HepG2 (cell line): Measurements from ENCODE around the gene BST2. TPM values are rescaled to one million over a fixed set of nuclear protein-coding genes. Genes with fewer than 3 reads are reported as not detected.

Experiments used
- ATAC-seq: fragments of 200-7000 bp; cut with Tn5 transposase; 3 replicates; pipeline ENCODE4 v1.9.1; 2020; ENCODE audit warnings: mild to moderate bottlenecking, moderate library complexity
- BruUV-seq: library from RNA; stranded (reverse); fragments of 400-500 nt; replicated peaks from 2 replicates; lab custom pipeline; 2021; lab: Mats Ljungman, UMichigan
- CTCF ChIA-PET: fragments of 300-600 bp; formaldehyde crosslinking; extraction: SDS; loops from one replicate; lab custom pipeline; 2021; ENCODE audit warnings: low total read pairs, inconsistent platforms, low intra/inter-chr PET ratio; lab: Yijun Ruan, JAX
- POLR2A ChIA-PET: fragments of 350-600 bp; sonication (Branson Sonifier 250); formaldehyde crosslinking; loops from one replicate; lab custom pipeline; 2020; ENCODE audit warnings: antibody characterized with exemption, inconsistent platforms; lab: Yijun Ruan, JAX
- DNase-seq: peaks from one replicate; pipeline ENCODE4 v3.0.0-alpha.2; 2015; ENCODE audit warnings: low spot score
- FAIRE-seq: peaks from 3 replicates; lab custom pipeline; 2011; peaks lifted over from hg19 to GRCh38; lab: Jason Lieb, UNC
- H2AFZ ChIP-seq: one replicate; pipeline ENCODE4 v1.6.1; 2011; ENCODE audit warnings: low read length, inconsistent platforms
- H3K27ac ChIP-seq: fragments of 300-600 bp; 3 replicates; pipeline ENCODE4 v1.8.0; 2011; ENCODE audit warnings: mixed run types, mild to moderate bottlenecking, mixed read lengths, low read length, inconsistent platforms; ENCODE audit not compliant: insufficient read depth; ENCODE audit errors: extremely low read length
- H3K27me3 ChIP-seq, 2 experiments: fragments of 200-600 bp in 1 of 2; 2 replicates in 1 of 2; 3 replicates in 1 of 2; pipeline versions ENCODE4 v1.6.0 to v1.8.0; 2011; ENCODE audit warnings: low read length in 2 of 2, mild to moderate bottlenecking in 2 of 2, moderate library complexity in 2 of 2, inconsistent platforms in 1 of 2; ENCODE audit not compliant: insufficient read depth in 2 of 2, control insufficient read depth in 1 of 2
- H3K36me3 ChIP-seq, 2 experiments: fragments of 200-600 bp in 1 of 2; replicated peaks in 1 of 2; 2 replicates in 1 of 2; 3 replicates in 1 of 2; pipeline versions ENCODE4 v1.5.1 to v1.8.0; 2011; ENCODE audit warnings: low read length in 2 of 2, inconsistent platforms in 1 of 2; ENCODE audit not compliant: insufficient read depth in 2 of 2, control insufficient read depth in 1 of 2
- H3K4me1 ChIP-seq: 2 replicates; pipeline ENCODE4 v1.5.1; 2012; ENCODE audit warnings: low read length, inconsistent platforms; ENCODE audit not compliant: insufficient read depth
- H3K4me2 ChIP-seq: 2 replicates; pipeline ENCODE4 v1.6.0; 2011; ENCODE audit warnings: low read depth, low read length, inconsistent platforms
- H3K4me3 ChIP-seq, 3 experiments: fragments of 200-600 bp in 1 of 3; sonication (generic), shearing (Covaris generic) in 1 of 3; replicated peaks in 1 of 3; 2 replicates each; pipeline ENCODE4 v1.5.1; 2011 to 2016; ENCODE audit warnings: low read length in 3 of 3, inconsistent platforms in 2 of 3, low read depth in 2 of 3, mild to moderate bottlenecking in 2 of 3, control low read depth in 1 of 3, mixed read lengths in 1 of 3; ENCODE audit not compliant: insufficient read depth in 1 of 3
- H3K79me2 ChIP-seq: one replicate; pipeline ENCODE4 v1.6.1; 2011; ENCODE audit warnings: low read length, inconsistent platforms; ENCODE audit not compliant: insufficient read depth
- H3K9ac ChIP-seq: 2 replicates; pipeline ENCODE4 v1.6.0; 2011; ENCODE audit warnings: mild to moderate bottlenecking, low read depth, low read length, inconsistent platforms; ENCODE audit not compliant: insufficient read depth
- H3K9me3 ChIP-seq: 2 replicates; pipeline ENCODE4 v1.5.1; 2012; ENCODE audit warnings: mild to moderate bottlenecking, low read length
- H4K20me1 ChIP-seq: 2 replicates; pipeline ENCODE4 v1.6.0; 2011; ENCODE audit warnings: inconsistent platforms, mild to moderate bottlenecking, low read length, moderate library complexity; ENCODE audit not compliant: insufficient read depth
- HOXA5 ChIP-seq: sonication (generic); formaldehyde crosslinking; IDR thresholded peaks from 2 replicates; pipeline ENCODE4 v1.4.0; 2020; ENCODE audit warnings: missing genetic modification reagents
- HOXD1 ChIP-seq: sonication (generic); formaldehyde crosslinking; IDR thresholded peaks from 2 replicates; pipeline ENCODE4 v1.5.0; 2020; ENCODE audit warnings: missing genetic modification reagents
- MXI1 ChIP-seq: IDR thresholded peaks from 3 replicates; pipeline ENCODE4 v1.6.1; 2012; ENCODE audit warnings: low read depth, low read length, inconsistent platforms, borderline replicate concordance
- ZFAT ChIP-seq: sonication (generic); formaldehyde crosslinking; conservative IDR thresholded peaks from 2 replicates; pipeline ENCODE4 v1.8.1; 2023; ENCODE audit warnings: missing genetic modification reagents, inconsistent platforms
- ZNF510 ChIP-seq: sonication (generic); formaldehyde crosslinking; IDR thresholded peaks from 2 replicates; pipeline ENCODE4 v1.4.0; 2020; ENCODE audit warnings: low read depth, mild to moderate bottlenecking, missing genetic modification reagents
- WGBS: methylation state at CpG from one replicate; pipeline ENCODE4 v1.1.6; 2017; ENCODE audit warnings: low lambda C conversion rate; 5-methylcytosine and 5-hydroxymethylcytosine counted together
- in situ Hi-C: cut with HindIII; loops from 2 replicates; pipeline ENCODE4 v1.10.0; 2017; ENCODE audit warnings: low pct_unique_long_range_greater_than_20kb; ENCODE audit not compliant: extremely low pct_ligation_motif_present
- intact Hi-C: fragments of 100-400 bp; cut with micrococcal nuclease; formaldehyde crosslinking; loops from one replicate; pipeline ENCODE4 v1.10.0; 2022; ENCODE audit not compliant: unreplicated experiment
- polyA plus RNA-seq, 8 experiments: library from polyadenylated mRNA; depleted of rRNA in 3 of 8; stranded (reverse) in 7 of 8; unstranded in 1 of 8; fragments of >200 nt; fragmentation: Illumina TruSeq in 4 of 8; extraction: Trizol in 4 of 8; gene quantifications; 2 replicates each; pipeline versions ENCODE4 v1.2.1 to v1.2.3, GENCODE V29; 2011 to 2016; ENCODE audit warnings: low read depth in 4 of 8, missing spikeins in 1 of 8, mixed read lengths in 1 of 8; ENCODE audit not compliant: insufficient read depth in 1 of 8
- total RNA-seq, 5 experiments: library from RNA; depleted of rRNA; stranded (reverse); fragments of >200 nt; fragmentation: Illumina TruSeq; extraction: Trizol; gene quantifications; 2 replicates each; pipeline ENCODE4 v1.2.3, GENCODE V29; 2016; ENCODE audit warnings: low read depth in 1 of 5
- TF ChIP-seq, protein P1 (sequence below): sonication (generic); formaldehyde crosslinking; IDR thresholded peaks from 2 replicates; pipeline ENCODE4 v1.4.0; 2020; ENCODE audit warnings: missing genetic modification reagents, borderline replicate concordance
- TF ChIP-seq, protein P2 (sequence below): sonication (generic); formaldehyde crosslinking; IDR thresholded peaks from 2 replicates; pipeline ENCODE4 v1.4.0; 2020; ENCODE audit warnings: mild to moderate bottlenecking, missing genetic modification reagents
- TF ChIP-seq, protein P3 (sequence below): sonication (generic); formaldehyde crosslinking; IDR thresholded peaks from 2 replicates; pipeline ENCODE4 v1.5.0; 2020; ENCODE audit warnings: missing genetic modification reagents

Gene BST2
- total and polyA plus RNA-seq, 2 of the 13 experiments (the other 11 are each of a cell fraction or from before 2014, with no cell fraction given) = 58.8 to 93.8 TPM

DNA sequence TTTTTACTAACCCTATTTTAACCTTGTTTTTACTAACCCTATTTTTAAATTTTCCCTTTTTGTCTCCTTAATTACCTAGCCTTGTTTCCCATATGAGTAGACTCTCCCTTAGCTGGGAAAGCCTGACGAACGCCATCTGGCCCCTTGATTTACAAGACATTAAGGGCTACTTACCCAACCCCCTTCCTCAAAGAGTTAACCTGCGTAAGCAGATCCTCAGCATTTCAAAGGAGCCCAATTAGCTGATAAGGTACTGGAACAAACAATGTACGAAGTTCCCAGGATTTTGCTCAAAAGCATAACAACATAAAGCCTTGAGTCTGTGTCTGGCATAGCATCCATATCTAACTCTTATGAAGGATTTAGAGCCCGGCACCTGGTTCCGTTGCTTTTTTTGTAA lies 9.7 kb upstream of the BST2 start:
- Histone ChIP-seq H3K9ac (no peak overlapping the region), H4K20me1 (no peaks in the 10 kb centered on the region), H3K4me1 (peaks cover 9% of the 10 kb centered on the region), H3K79me2 (no peaks in the 10 kb centered on the region), H3K9me3 (no peaks in the 10 kb centered on the region), H3K36me3 (peaks cover 4 to 32% of the 10 kb centered on the region in 2 experiments; a peak in 3 of 5 replicates)
- POLR2A ChIA-PET = interaction anchor here (1.0 kb wide), 1 partner anchor 9 kb away, joined by 3 read pairs; no protein-coding TSS in a partner anchor
- intact Hi-C loops = no loop called here
- WGBS = 96% methylated on average over 6 of the region's 6 CpGs
- no peak for FAIRE-seq
- ATAC-seq = no peak
- TF ChIP-seq, protein P1, sequence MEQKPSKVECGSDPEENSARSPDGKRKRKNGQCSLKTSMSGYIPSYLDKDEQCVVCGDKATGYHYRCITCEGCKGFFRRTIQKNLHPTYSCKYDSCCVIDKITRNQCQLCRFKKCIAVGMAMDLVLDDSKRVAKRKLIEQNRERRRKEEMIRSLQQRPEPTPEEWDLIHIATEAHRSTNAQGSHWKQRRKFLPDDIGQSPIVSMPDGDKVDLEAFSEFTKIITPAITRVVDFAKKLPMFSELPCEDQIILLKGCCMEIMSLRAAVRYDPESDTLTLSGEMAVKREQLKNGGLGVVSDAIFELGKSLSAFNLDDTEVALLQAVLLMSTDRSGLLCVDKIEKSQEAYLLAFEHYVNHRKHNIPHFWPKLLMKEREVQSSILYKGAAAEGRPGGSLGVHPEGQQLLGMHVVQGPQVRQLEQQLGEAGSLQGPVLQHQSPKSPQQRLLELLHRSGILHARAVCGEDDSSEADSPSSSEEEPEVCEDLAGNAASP (CRISPR knock-in tag) = no peak
- TF ChIP-seq HOXA5 (CRISPR knock-in tag) = no peak
- TF ChIP-seq, protein P2, sequence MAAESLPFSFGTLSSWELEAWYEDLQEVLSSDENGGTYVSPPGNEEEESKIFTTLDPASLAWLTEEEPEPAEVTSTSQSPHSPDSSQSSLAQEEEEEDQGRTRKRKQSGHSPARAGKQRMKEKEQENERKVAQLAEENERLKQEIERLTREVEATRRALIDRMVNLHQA (CRISPR knock-in tag) = no peak
- no peak for TF ChIP-seq MXI1
- TF ChIP-seq, protein P3, sequence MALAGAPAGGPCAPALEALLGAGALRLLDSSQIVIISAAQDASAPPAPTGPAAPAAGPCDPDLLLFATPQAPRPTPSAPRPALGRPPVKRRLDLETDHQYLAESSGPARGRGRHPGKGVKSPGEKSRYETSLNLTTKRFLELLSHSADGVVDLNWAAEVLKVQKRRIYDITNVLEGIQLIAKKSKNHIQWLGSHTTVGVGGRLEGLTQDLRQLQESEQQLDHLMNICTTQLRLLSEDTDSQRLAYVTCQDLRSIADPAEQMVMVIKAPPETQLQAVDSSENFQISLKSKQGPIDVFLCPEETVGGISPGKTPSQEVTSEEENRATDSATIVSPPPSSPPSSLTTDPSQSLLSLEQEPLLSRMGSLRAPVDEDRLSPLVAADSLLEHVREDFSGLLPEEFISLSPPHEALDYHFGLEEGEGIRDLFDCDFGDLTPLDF = no peak
- no peak for TF ChIP-seq ZNF510
- TF ChIP-seq HOXD1 = no peak
- TF ChIP-seq ZFAT (CRISPR knock-in tag) = no peak
- TF ChIP-seq, all 625 proteins: peak for 0
- Histone ChIP-seq H3K4me3 (no peak overlapping the region), H2AFZ (no peak overlapping the region), H3K27me3 (no peaks in the 10 kb centered on the region), H3K4me2 (no peak overlapping the region), H3K27ac (no peak overlapping the region)
- TSS peak; percentile 61 for BruUV-seq
- in situ Hi-C loops = no loop called here
- CTCF ChIA-PET = no interaction called here
- DNase-seq = no peak
